Measurements from ENCODE around the gene CCDC34. TPM values are rescaled to one million over a fixed set of nuclear protein-coding genes. Genes with fewer than 3 reads are reported as not detected.

CCDC34 gene
- total RNA-seq, 6 donors from 2014 or later: 1.00 to 6.4 (median 1.6) TPM; not detected in 1

- ATAC-seq (ENCODE audit: low FRiP score in 2 of 2) (no peak), DNase-seq (no peak)
- Histone ChIP-seq H3K9me3 (no peaks in the 10 kb centered on the region), H3K4me3 (no peak overlapping the region), H3K4me1 (peaks cover 2 to 9% (median 5%) of the 10 kb centered on the region in 4 donors), H3K36me3 (no peaks in the 10 kb centered on the region), H3K27me3 (no peaks in the 10 kb centered on the region), H3K27ac (no peak overlapping the region)
- TF ChIP-seq CTCF (IDR thresholded peaks at IDR 0.05) (no peak), POLR2A (IDR thresholded peaks at IDR 0.05) (no peak), EP300 (IDR thresholded peaks at IDR 0.05) (no peak), POLR2AphosphoS5 (IDR thresholded peaks at IDR 0.05) (no peak)
- 74 to 81% methylated on average over 5 of the region's 5 CpGs for WGBS, 2 donors
These were observed 38.3 kb upstream of the CCDC34 start for GRCh38 chr11:27401280-27401832.

DNA sequence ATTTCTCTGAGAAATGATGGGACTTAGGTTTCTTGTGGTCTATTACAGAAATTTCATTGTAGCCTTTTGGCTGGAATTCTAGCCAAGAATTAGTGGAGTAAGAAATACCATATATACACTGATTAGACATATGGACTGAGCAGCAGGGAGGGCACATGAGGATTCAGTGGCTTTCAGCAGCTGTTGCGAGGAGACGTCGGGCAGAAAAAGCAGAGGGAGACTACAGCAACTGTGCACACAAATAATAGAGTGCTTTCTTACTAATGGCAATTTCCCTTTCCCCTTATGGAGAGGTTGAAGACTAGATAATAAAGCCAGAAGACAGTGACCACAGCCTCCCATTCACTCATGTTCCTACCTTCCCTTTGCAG, 35.4 kb upstream of the CCDC34 start:
- no peak overlapping the region for H3K27ac ChIP-seq
- no peaks in the 10 kb centered on the region for H3K9me3 ChIP-seq
- ATAC-seq (ENCODE audit: low FRiP score in 2 of 2): no peak
- TF ChIP-seq CTCF (IDR thresholded peaks at IDR 0.05): no peak
- TF ChIP-seq POLR2A (IDR thresholded peaks at IDR 0.05): no peak
- no peak for TF ChIP-seq POLR2AphosphoS5 (IDR thresholded peaks at IDR 0.05)
- no peak for TF ChIP-seq EP300 (IDR thresholded peaks at IDR 0.05)
- WGBS, 2 donors: 84 to 93% methylated on average over 3 of the region's 3 CpGs
- H3K4me3 ChIP-seq: no peak overlapping the region
- H3K4me1 ChIP-seq: peaks cover 5 to 24% (median 17%) of the 10 kb centered on the region in 4 donors
- H3K27me3 ChIP-seq: no peaks in the 10 kb centered on the region
- H3K36me3 ChIP-seq: no peaks in the 10 kb centered on the region
- no peak for DNase-seq

DNA sequence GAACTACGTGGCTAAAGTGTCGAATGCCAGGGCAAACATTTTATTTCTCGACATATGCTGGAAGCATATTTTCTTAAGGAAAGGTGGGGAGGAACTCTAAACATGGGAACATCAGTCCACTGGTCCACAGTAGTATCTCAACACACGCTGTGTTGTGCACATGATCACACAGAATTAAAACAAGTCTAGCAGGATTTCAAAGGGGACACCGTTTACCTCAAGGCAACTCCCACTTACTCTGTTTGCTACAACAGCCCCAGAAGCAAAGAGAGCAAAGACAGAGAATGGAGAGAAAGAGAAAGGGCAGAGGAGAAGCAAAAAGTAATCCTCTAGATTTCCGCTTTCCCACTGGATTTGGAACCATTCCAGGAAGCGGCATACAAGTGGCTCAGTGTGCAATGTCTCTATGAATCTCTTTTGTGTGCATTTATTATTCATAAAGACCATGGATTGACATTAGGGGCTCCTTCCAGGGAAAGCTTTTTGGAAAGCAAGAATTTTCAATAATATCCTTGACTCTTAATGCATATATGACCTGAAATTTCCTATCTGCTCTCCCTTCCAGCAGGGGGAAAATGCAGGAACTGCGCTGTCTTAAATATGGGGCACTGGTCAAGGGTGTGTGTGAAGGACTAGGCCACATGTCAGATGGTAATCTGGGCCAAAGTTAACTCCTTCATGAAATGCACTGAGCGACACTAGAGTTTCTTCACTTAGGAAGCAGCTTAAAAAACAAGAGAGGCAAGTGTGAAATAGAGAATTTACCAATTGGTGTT, 34.8 kb upstream of the CCDC34 start:
- WGBS, 2 donors: 71 to 76% methylated on average over 9 of the region's 9 CpGs
- Histone ChIP-seq H3K27ac (no peak overlapping the region), H3K36me3 (no peaks in the 10 kb centered on the region), H3K4me3 (no peak overlapping the region), H3K4me1 (peaks cover 5 to 24% (median 17%) of the 10 kb centered on the region in 4 donors), H3K9me3 (no peaks in the 10 kb centered on the region), H3K27me3 (no peaks in the 10 kb centered on the region)
- TF ChIP-seq POLR2A (IDR thresholded peaks at IDR 0.05): no peak
- TF ChIP-seq CTCF (IDR thresholded peaks at IDR 0.05): no peak
- DNase-seq (no peak), ATAC-seq (ENCODE audit: low FRiP score in 2 of 2) (no peak)

GRCh38 chr11:27396259-27396839, 33.3 kb upstream of the CCDC34 start:
- DNase-seq (no peak), ATAC-seq (ENCODE audit: low FRiP score in 2 of 2) (no peak)
- Histone ChIP-seq H3K4me3 (no peak overlapping the region), H3K4me1 (peaks cover 0 to 19% (median 13%) of the 10 kb centered on the region in 4 donors), H3K9me3 (no peaks in the 10 kb centered on the region), H3K27ac (no peak overlapping the region), H3K27me3 (no peaks in the 10 kb centered on the region), H3K36me3 (no peaks in the 10 kb centered on the region)
- TF ChIP-seq POLR2A (IDR thresholded peaks at IDR 0.05) (no peak), CTCF (IDR thresholded peaks at IDR 0.05) (no peak), EP300 (IDR thresholded peaks at IDR 0.05) (no peak), POLR2AphosphoS5 (IDR thresholded peaks at IDR 0.05) (no peak)
- 62 to 64% methylated on average over 3 of the region's 3 CpGs for WGBS, 2 donors

All from upper lobe of left lung (tissue), 6 donors.